Fibroblast of lung (primary cell): ENCODE measurements around the gene FARP1. TPM values are rescaled to one million over a fixed set of nuclear protein-coding genes. Genes with fewer than 3 reads are reported as not detected.

ENCODE experiments used
- DNase-seq, 2 donors: peaks; one replicate each; pipeline versions ENCODE4 v3.0.0 to v3.0.0-alpha.2; 2010; ENCODE audit warnings: low read depth in 2 of 2
- H2AFZ ChIP-seq: 2 replicates; pipeline ENCODE4 v1.5.1; 2012; ENCODE audit warnings: low read length, control low read depth, inconsistent platforms
- H3K27ac ChIP-seq: 2 replicates; pipeline ENCODE4 v1.5.1; 2011; ENCODE audit warnings: low read length, control low read depth; ENCODE audit not compliant: insufficient read depth
- H3K27me3 ChIP-seq: 2 replicates; pipeline ENCODE4 v1.5.1; 2011; ENCODE audit warnings: mild to moderate bottlenecking, low read length; ENCODE audit not compliant: control insufficient read depth, insufficient read depth
- H3K36me3 ChIP-seq: 2 replicates; pipeline ENCODE4 v1.5.1; 2011; ENCODE audit warnings: low read length; ENCODE audit not compliant: control insufficient read depth, insufficient read depth
- H3K4me1 ChIP-seq: 2 replicates; pipeline ENCODE4 v1.5.1; 2011; ENCODE audit warnings: low read length; ENCODE audit not compliant: control insufficient read depth, insufficient read depth; ENCODE audit errors: extremely low read depth
- H3K4me2 ChIP-seq: 2 replicates; pipeline ENCODE4 v1.5.1; 2011; ENCODE audit warnings: low read length, control low read depth; ENCODE audit not compliant: insufficient read depth; ENCODE audit errors: extremely low read depth
- H3K4me3 ChIP-seq, 4 experiments: fragments of 200-600 bp in 1 of 4; sonication (generic) in 1 of 4; replicated peaks in 1 of 4; 2 replicates each; pipeline ENCODE4 v1.5.1; 2011 to 2016; ENCODE audit warnings: low read length in 4 of 4, low read depth in 3 of 4, mild to moderate bottlenecking in 3 of 4, control low read depth in 2 of 4, inconsistent platforms in 1 of 4, mixed read lengths in 1 of 4; ENCODE audit not compliant: insufficient read depth in 1 of 4; ENCODE audit errors: control extremely low read depth in 1 of 4
- H3K79me2 ChIP-seq: 2 replicates; pipeline ENCODE4 v1.5.1; 2012; ENCODE audit warnings: mild to moderate bottlenecking, low read length, inconsistent platforms; ENCODE audit not compliant: control insufficient read depth, insufficient read depth
- H3K9ac ChIP-seq: 2 replicates; pipeline ENCODE4 v1.5.1; 2011; ENCODE audit warnings: mild to moderate bottlenecking, low read length, control low read depth; ENCODE audit not compliant: insufficient read depth
- H3K9me3 ChIP-seq: 2 replicates; pipeline ENCODE4 v1.5.1; 2012; ENCODE audit warnings: low read depth, low read length; ENCODE audit not compliant: control insufficient read depth, insufficient read depth
- H4K20me1 ChIP-seq: 2 replicates; pipeline ENCODE4 v1.5.1; 2011; ENCODE audit warnings: low read length; ENCODE audit not compliant: control insufficient read depth, insufficient read depth; ENCODE audit errors: extremely low read depth
- CTCF ChIP-seq, 2 donors: IDR thresholded peaks in 1 of 2; conservative IDR thresholded peaks in 1 of 2; 1 replicate in 1 of 2; 2 replicates in 1 of 2; pipeline ENCODE4 v1.5.1; 2011 to 2012; ENCODE audit warnings: low read length in 2 of 2, control low read depth in 1 of 2, inconsistent platforms in 1 of 2, low read depth in 1 of 2, mild to moderate bottlenecking in 1 of 2
- EZH2 ChIP-seq: IDR thresholded peaks from 2 replicates; pipeline ENCODE4 v1.5.1; 2012; ENCODE audit warnings: low read length, control low read depth, mild to moderate bottlenecking; ENCODE audit errors: missing control alignments
- polyA plus RNA-seq, 2 donors: library from polyadenylated mRNA; depleted of rRNA in 1 of 2; stranded (reverse) in 1 of 2; unstranded in 1 of 2; fragments of >200 nt; gene quantifications; 2 replicates each; pipeline ENCODE4 v1.2.1, GENCODE V29; 2011 to 2012; ENCODE audit warnings: missing spikeins in 1 of 2
- total RNA-seq: library from RNA; depleted of rRNA; stranded (reverse); fragments of >200 nt; gene quantifications from 2 replicates; pipeline ENCODE4 v1.2.1, GENCODE V29; 2014

The FARP1 gene
- total and polyA plus RNA-seq, 2 donors (not counting 1 experiment from before 2014, with no cell fraction given), result 50.9 to 199 TPM

GRCh38 chr13:98100481-98100880 is 42.4 kb upstream of the FARP1 start:
- Histone ChIP-seq H3K36me3 (no peaks in the 10 kb centered on the region), H3K4me1 (no peaks in the 10 kb centered on the region), H3K9me3 (no peaks in the 10 kb centered on the region), H3K4me3 (no peak overlapping the region), H3K4me2 (no peak overlapping the region), H3K9ac (no peak overlapping the region), H3K79me2 (no peaks in the 10 kb centered on the region), H4K20me1 (no peaks in the 10 kb centered on the region), H3K27me3 (no peaks in the 10 kb centered on the region), H3K27ac (no peak overlapping the region), H2AFZ (no peak overlapping the region)
- TF ChIP-seq EZH2 (no peak), CTCF (conservative IDR thresholded peaks at IDR 0.05 in 1 of 2, IDR thresholded peaks at IDR 0.05 in 1 of 2; ENCODE audit: low read depth in 1 of 2, low read length in 2 of 2) (no peak)
- DNase-seq, result no peak

- no peaks in the 10 kb centered on the region for H4K20me1 ChIP-seq
- no peak overlapping the region for H3K9ac ChIP-seq
- no peak overlapping the region for H3K27ac ChIP-seq
- H3K4me2 ChIP-seq, result no peak overlapping the region
- TF ChIP-seq CTCF (conservative IDR thresholded peaks at IDR 0.05 in 1 of 2, IDR thresholded peaks at IDR 0.05 in 1 of 2; ENCODE audit: low read depth in 1 of 2, low read length in 2 of 2), result no peak
- no peak for TF ChIP-seq EZH2
- no peaks in the 10 kb centered on the region for H3K4me1 ChIP-seq
- H3K79me2 ChIP-seq, result no peaks in the 10 kb centered on the region
- DNase-seq, result peak in 1 of 2 donors; percentile 43
- H3K36me3 ChIP-seq, result no peaks in the 10 kb centered on the region
- H3K4me3 ChIP-seq, result no peak overlapping the region
- H3K9me3 ChIP-seq, result no peaks in the 10 kb centered on the region
- no peak overlapping the region for H2AFZ ChIP-seq
- no peaks in the 10 kb centered on the region for H3K27me3 ChIP-seq
Measured at GRCh38 chr13:98103531-98103930, 39.4 kb upstream of the FARP1 start.

GRCh38 chr13:98103942-98104880 is 38.7 kb upstream of the FARP1 start:
- H3K4me3 ChIP-seq, result no peak overlapping the region
- TF ChIP-seq CTCF (conservative IDR thresholded peaks at IDR 0.05 in 1 of 2, IDR thresholded peaks at IDR 0.05 in 1 of 2; ENCODE audit: low read depth in 1 of 2, low read length in 2 of 2) (peak; percentile 30 to 39), EZH2 (no peak)
- peak in 1 of 2 donors; percentile 23 for DNase-seq
- H3K27me3 ChIP-seq, result no peaks in the 10 kb centered on the region
- H3K36me3 ChIP-seq, result no peaks in the 10 kb centered on the region
- no peak overlapping the region for H3K4me2 ChIP-seq
- H2AFZ ChIP-seq, result no peak overlapping the region
- H3K27ac ChIP-seq, result no peak overlapping the region
- H3K9me3 ChIP-seq, result no peaks in the 10 kb centered on the region
- no peaks in the 10 kb centered on the region for H3K79me2 ChIP-seq
- H3K9ac ChIP-seq, result no peak overlapping the region
- no peaks in the 10 kb centered on the region for H3K4me1 ChIP-seq
- H4K20me1 ChIP-seq, result no peaks in the 10 kb centered on the region
